Adrenal gland (tissue), 12 donors: ENCODE results near the gene TCF4. TPM values are rescaled to one million over a fixed set of nuclear protein-coding genes. Genes with fewer than 3 reads are reported as not detected.

Experiments used
- DNase-seq, 7 donors: peaks; one replicate each; pipeline ENCODE4 v3.0.0-alpha.2; 2019 to 2020
- H3K27ac ChIP-seq, 5 donors: fragments of 200-600 bp; sonication (generic) in 4 of 5; 1 replicate in 3 of 5; 2 replicates in 2 of 5; pipeline versions ENCODE4 v1.5.1 to v1.8.0; 2016 to 2020; ENCODE audit warnings: mild to moderate bottlenecking in 1 of 5
- H3K27me3 ChIP-seq: fragments of 200-600 bp; 2 replicates; pipeline ENCODE4 v1.8.0; 2021
- H3K36me3 ChIP-seq, 2 donors: fragments of 200-600 bp; replicated peaks in 1 of 2; 1 replicate in 1 of 2; 2 replicates in 1 of 2; pipeline versions ENCODE4 v1.5.1 to v1.8.0; 2018 to 2022
- H3K4me1 ChIP-seq, 2 donors: fragments of 200-600 bp; replicated peaks in 1 of 2; 1 replicate in 1 of 2; 2 replicates in 1 of 2; pipeline versions ENCODE4 v1.5.1 to v1.8.0; 2018 to 2021
- H3K4me3 ChIP-seq, 4 donors: fragments of 200-600 bp; sonication (generic) in 3 of 4; one replicate each; pipeline ENCODE4 v1.5.1; 2016 to 2018
- H3K9me3 ChIP-seq, 3 donors: fragments of 200-600 bp; sonication (generic) in 1 of 3; replicated peaks in 1 of 3; 1 replicate in 2 of 3; 2 replicates in 1 of 3; pipeline versions ENCODE4 v1.5.1 to v1.8.0; 2016 to 2021
- CTCF ChIP-seq, 6 experiments: fragments of 450-650 bp in 4 of 6; fragments of 200-600 bp in 2 of 6; sonication (generic) in 1 of 6; IDR thresholded peaks; 1 replicate in 5 of 6; 2 replicates in 1 of 6; pipeline versions ENCODE4 v1.5.1 to v1.8.0; 2016 to 2021; ENCODE audit warnings: antibody characterized with exemption in 6 of 6, mild to moderate bottlenecking in 2 of 6, moderate library complexity in 1 of 6
- POLR2A ChIP-seq, 2 donors: fragments of 450-650 bp; IDR thresholded peaks; one replicate each; pipeline ENCODE4 v1.6.1; 2017; ENCODE audit warnings: antibody characterized with exemption in 2 of 2, mild to moderate bottlenecking in 2 of 2, moderate library complexity in 1 of 2
- WGBS, 4 donors: extraction: QIAGEN DNeasy Blood & Tissue Kit in 2 of 4; methylation state at CpG; one replicate each; pipeline versions ENCODE4 v1.1.5 to v1.1.7; 2013 to 2017; 5-methylcytosine and 5-hydroxymethylcytosine counted together
- intact Hi-C, 2 donors: fragments of 100-400 bp; cut with DNase I; formaldehyde crosslinking; loops; one replicate each; pipeline versions ENCODE4 v1.14.1 to v1.15.0; 2022 to 2023
- polyA plus RNA-seq, 3 donors: library from polyadenylated mRNA; stranded (reverse); fragments of 200-250 nt in 2 of 3; fragments of 350-450 nt in 1 of 3; fragmentation: Illumina TruSeq in 1 of 3; extraction: RNeasy Lipid Tissue Mini Kit (QIAGEN cat#74804) in 1 of 3; gene quantifications; one replicate each; pipeline ENCODE4 v1.2.3, GENCODE V29; 2013 to 2014
- total RNA-seq, 9 donors: library from RNA; depleted of rRNA in 4 of 9; stranded (reverse); fragments of >200 nt in 4 of 9; fragments of 120-200 nt in 1 of 9; fragmentation: NEBNext Ultra II Directional in 1 of 9; extraction: Animal tissue kit (Norgen Biotek cat#: 25700) in 1 of 9; gene quantifications; one replicate each; pipeline versions ENCODE4 v1.1.0 to v1.2.4, GENCODE V29; 2013 to 2023
- donor health status: healthy with polysubstance abuse.
- donor health status: Bipolar disorder and iron deficiency.
- donor health status: DM: yes; HTN: yes; CAD: no.
- donor health status: DM: no; HTN: no; CAD: no.
- donor health status: DM: no; HTN: no; CAD: no.
- donor health status: DM: yes; HTN: yes; CAD: no.

The TCF4 gene
- total and polyA plus RNA-seq, 12 donors, result 21.9 to 196 (median 112) TPM

- Histone ChIP-seq H3K4me1 (peaks cover 0 to 13% of the 10 kb centered on the region in 2 donors), H3K9me3 (no peaks in the 10 kb centered on the region), H3K27ac (no peak overlapping the region), H3K36me3 (no peaks in the 10 kb centered on the region), H3K4me3 (no peak overlapping the region), H3K27me3 (no peaks in the 10 kb centered on the region)
- TF ChIP-seq CTCF (IDR thresholded peaks at IDR 0.05) (no peak), POLR2A (IDR thresholded peaks at IDR 0.05) (no peak)
- intact Hi-C loops, result no loop called here
- WGBS, 4 donors, result 89 to 95% (median 94%) methylated on average over 3 of the region's 3 CpGs
- DNase-seq, result no peak
Measured at GRCh38 chr18:55499526-55499925, 88.5 kb downstream of the TCF4 start.

DNA sequence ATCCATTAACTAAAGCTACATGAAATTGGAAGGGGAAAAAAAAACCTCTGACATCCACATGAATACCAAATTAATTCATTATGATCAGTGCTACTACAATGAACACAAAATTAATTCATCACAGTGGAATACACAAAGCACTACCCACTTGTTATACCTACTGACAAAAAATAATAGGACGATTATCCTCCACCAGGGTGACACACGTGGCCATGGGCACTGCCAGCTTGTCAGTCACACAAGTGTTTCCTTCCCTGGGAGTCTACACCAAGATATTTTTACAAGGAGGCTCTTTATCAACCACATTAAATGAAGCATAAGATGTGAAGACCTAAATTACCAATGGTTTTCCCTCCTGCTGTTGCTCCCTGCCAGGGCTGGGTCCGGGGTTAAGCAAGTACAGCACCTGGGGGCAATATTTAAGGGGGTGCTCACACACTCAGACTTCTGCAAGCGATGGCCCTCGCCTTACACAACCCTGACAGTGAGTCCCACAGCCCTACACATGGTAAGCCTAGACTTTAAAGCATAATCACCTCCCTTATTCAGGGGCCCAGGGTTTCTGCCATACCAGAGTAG lies 90.1 kb downstream of the TCF4 start:
- no peak for DNase-seq
- whole genome bisulfite sequencing, 4 donors, result 70 to 77% (median 73%) methylated on average over 5 of the region's 5 CpGs
- Histone ChIP-seq H3K27ac (no peak overlapping the region), H3K9me3 (no peaks in the 10 kb centered on the region), H3K27me3 (no peaks in the 10 kb centered on the region), H3K4me3 (no peak overlapping the region), H3K36me3 (no peaks in the 10 kb centered on the region), H3K4me1 (peaks cover 0 to 13% of the 10 kb centered on the region in 2 donors)
- TF ChIP-seq CTCF (IDR thresholded peaks at IDR 0.05), result no peak
- no peak for TF ChIP-seq POLR2A (IDR thresholded peaks at IDR 0.05)
- intact Hi-C loops, result no loop called here

- Histone ChIP-seq H3K27me3 (no peaks in the 10 kb centered on the region), H3K27ac (no peak overlapping the region), H3K4me3 (no peak overlapping the region), H3K4me1 (peaks cover 0 to under 1% of the 10 kb centered on the region in 2 donors), H3K36me3 (no peaks in the 10 kb centered on the region), H3K9me3 (no peaks in the 10 kb centered on the region)
- WGBS, 4 donors, result 89 to 96% (median 92%) methylated on average over 1 of the region's 1 CpG
- no peak for TF ChIP-seq POLR2A (IDR thresholded peaks at IDR 0.05)
- no peak for TF ChIP-seq CTCF (IDR thresholded peaks at IDR 0.05)
- intact Hi-C loops, result no loop called here
- no peak for DNase-seq
Measured at GRCh38 chr18:55494899-55495298, 93.1 kb downstream of the TCF4 start.

GRCh38 chr18:55494441-55494840 lies 93.6 kb downstream of the TCF4 start:
- H3K4me1 ChIP-seq, result no peaks in the 10 kb centered on the region
- no peaks in the 10 kb centered on the region for H3K9me3 ChIP-seq
- no peak for TF ChIP-seq POLR2A (IDR thresholded peaks at IDR 0.05)
- TF ChIP-seq CTCF (IDR thresholded peaks at IDR 0.05), result no peak
- H3K4me3 ChIP-seq, result no peak overlapping the region
- DNase-seq, result no peak
- H3K36me3 ChIP-seq, result no peaks in the 10 kb centered on the region
- no peaks in the 10 kb centered on the region for H3K27me3 ChIP-seq
- no peak overlapping the region for H3K27ac ChIP-seq
- WGBS, 4 donors, result 93 to 100% (median 99%) methylated on average over 1 of the region's 1 CpG
- intact Hi-C loops, result no loop called here
